Stimulated activated CD8-positive, alpha-beta memory T cell treated with anti-CD3 and anti-CD28 coated beads, Interleukin-4, amount 100 ng/mL, for 24 hours (primary cell): Measurements from ENCODE around the gene CHCHD10.
A peak's percentile ranks its signal among the peaks of the same experiment; 100 is the strongest.

ENCODE experiments used
- DNase-seq: peaks from one replicate; pipeline ENCODE4 v3.0.0-alpha.2; 2020; ENCODE audit warnings: low read depth

Gene CHCHD10

DNA sequence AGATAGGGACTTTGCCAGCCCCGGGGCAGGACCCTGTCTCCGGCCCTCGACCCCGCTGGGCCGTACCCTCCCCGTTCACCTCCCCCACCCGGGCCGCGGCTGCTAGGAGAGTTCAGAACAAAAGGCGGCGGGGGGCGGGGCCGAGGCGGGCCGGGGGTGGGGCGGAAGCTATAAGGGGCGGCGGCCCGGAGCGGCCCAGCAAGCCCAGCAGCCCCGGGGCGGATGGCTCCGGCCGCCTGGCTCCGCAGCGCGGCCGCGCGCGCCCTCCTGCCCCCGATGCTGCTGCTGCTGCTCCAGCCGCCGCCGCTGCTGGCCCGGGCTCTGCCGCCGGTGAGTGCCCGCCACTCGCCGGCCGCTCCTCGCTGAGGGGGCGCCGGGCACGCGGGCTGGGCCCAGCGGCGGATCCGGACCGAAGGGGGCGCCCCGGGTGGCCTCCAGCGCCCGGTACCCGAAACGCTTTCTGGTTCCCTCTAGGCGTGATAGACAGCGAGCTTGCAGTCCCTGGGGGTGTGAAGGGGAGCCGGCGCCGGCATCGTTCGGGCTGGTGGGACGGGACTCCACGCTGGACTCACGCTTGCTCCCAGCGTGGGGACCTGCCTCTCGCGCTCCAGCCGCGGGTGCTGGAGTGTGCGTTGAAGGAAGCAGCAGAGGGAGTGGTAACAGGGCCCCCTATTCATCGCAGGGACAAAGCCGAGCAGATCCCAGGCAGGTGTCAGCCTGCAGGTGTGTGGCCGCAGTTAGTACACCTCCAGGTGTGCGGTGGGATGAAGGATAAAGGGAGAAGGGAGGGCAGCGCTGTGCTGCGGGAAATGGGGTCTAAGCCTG, 5.1 kb upstream of the CHCHD10 start, which contains the start of gene MMP11:
MMP11 (plus strand) TSS at position 201 of the 825 bp plus-strand sequence; CDS start at position 223, 22 bp downstream.
- peak; percentile 39 for DNase-seq

DNA sequence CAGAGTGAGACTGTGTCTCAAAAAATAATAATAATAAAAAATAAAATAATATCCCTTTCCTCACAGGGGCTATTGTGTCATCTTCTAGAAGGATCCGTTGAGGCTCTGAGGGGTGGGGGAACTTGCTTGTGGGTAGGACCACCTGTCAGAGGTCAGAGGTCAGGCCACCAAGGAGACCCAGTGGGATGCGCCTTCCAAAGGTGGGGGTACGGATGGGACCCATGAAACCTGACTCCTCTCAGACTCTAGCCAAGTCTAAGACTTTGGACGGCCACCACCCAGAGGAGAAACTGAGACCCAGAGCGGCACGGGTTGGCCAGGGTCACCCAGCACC, 4.5 kb upstream of the CHCHD10 start:
- no peak for DNase-seq

DNA sequence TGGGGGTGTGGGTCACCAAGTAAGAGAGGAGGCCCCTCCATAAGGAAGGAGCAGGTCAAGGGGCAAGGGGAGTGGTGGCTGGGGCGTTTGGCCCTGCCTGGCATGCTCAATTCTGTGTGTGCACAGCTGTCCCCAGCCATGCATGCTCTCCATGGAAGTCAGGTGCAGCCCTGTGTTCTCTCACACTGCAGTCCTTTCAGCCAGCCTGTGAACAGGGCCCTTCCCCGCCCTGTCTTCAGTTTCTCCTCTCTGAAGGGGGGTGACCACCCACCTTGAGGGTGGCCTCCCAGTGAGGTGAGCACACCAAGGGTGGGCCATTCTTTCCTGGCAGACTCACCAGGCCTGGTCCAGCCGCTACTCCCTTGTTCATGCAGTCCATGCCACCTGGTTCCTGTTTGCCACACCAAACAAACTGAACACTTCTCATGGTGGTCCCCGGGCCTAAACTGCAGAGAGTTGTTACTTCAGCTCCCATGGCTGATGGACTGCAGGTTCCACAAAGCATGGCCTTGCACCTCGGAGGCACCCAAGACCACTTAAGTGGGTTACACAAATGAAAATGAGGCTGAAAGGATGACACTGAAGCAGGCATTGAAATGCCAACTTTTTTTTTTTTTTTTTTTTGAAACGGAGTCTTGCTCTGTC, 1.7 kb upstream of the CHCHD10 start:
- DNase-seq: no peak

DNA sequence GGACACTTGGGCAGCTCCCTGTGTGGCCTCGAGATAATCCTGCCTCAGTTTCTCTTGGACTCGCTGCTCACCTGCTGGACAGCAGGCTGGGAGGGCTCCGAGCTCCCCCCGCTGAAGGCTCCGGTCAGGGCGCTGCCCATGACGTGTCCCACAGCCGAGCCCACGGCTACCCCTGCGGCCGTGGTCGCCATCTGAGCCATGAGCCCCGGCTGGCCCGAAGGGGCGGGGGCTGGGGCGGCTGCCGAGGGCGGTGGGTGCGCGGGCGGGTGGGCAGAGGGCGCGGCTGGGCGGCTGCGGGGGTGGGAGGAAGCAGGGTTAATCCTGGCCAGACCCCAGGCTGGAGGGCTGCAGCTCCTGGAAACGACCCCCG, 484 bp downstream of the CHCHD10 start:
- no peak for DNase-seq

DNA sequence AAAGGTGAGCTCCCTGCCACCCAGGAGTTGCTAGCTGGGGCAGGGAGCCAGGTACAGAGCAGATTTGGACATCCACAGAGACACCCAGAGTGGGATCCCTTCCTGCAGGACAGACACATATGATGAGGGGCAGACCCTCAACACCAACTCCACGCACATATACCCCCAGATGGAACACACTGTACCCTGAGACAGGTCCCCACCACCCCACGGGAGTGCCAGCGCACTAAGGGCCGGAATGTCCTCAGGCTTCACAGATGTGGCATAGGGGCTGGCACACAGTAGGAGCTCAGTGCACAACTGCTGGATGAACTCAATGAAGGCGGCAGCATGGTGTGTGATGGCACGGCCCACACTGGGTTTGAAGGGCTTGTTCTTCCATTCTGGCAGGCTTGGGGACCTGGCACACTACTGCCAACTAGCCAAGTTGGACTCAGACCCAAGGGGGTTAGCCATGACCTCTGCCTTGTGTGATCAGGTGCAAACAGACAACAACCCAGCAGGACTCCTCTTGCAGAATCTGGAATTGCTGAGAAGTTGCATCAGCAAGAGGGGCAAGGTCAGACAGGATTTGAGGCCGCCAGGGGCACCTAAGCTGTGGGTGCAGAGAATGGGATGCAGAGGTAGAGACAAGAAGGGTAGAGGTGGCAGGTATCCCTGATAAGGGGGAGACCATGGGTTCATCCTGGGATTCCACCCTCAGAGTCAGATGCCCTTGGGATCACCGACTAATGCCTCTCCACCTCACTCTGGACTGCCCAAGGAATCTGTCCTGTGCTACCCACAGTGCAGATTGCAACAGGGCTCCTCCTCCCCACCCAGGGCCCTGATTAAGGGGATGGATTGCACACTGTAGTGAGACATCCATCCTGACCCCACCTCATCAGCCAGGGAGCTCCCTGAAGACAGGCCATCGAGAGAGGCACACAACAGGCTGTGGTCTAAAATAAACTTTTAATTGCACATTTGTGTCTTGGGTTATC, 2.6 kb downstream of the CHCHD10 start:
- DNase-seq: no peak

DNA sequence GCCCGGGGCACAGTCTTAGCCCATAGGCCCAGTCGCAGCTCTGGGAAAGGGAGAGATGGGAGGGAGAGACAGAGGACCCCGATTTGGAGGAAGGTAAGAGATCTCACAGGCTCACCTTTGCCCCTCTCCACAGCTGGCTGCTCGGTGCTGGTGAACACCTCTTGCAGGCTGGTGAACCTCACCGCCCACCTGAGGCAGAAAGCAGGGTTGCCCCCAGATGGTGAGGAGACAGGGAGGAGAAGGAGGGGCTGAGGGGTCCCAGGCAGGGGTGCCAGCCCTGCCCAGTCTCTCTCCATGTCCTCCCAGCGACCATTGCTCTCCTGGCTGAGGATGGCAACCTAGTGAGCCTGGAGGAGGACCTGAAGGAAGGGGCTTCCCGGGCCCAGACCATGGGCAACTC, 3.8 kb downstream of the CHCHD10 start:
- DNase-seq: no peak

DNA sequence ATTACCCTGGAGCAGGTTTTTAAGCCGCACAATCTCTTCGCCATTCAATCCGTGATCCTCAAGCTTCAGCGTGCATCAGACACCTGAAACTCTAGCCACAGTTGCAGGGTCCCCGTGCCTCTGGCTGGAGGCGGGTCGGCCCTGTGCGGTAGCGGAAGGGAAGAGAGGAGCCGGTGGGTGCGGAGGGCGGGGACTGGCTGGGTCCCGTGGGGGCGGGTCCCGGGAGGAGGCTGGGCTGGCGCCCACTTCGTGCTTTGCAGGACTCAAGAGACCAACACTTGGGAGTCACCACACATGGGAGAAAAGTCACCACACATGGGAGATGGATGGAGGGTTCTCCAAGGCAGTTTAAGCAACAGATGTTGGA, 4.2 kb downstream of the CHCHD10 start:
- peak; percentile 49 for DNase-seq

DNA sequence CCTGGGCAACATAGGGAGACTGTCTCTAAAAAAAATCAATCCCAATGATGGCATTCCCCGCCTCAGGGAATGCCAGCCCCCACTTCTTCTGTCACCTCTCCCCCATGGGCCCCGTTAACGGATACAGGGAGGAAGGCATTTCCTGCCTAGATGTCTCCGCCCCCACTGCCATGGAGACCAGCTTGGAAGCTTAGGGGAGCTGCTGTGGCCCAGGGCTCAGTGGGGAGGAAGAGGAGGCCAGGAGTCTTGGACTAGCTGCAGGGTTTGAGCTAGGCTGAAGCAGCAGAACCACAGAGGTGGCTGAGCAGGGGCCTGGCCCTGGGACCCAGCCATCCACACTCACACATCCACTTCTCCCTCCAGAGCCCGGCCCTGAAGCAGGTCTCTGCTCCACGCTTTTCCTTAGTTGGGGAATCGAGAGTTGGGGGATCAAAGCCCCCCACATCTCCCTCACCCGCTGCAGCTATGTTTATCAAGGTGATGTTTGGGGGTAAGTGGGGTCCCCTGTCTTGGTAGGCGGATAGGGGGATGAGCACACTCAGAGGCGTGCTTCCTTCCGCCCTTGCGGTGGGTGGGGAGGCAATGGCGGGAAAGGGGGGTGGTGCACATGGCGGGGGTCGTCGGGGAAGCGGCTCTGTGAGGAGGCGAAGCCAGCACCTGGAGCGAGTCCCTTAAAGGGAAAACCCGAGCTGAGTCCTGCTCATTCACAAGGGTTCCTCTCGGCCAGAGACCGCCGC, 4.8 kb downstream of the CHCHD10 start, which contains the start of gene C22orf15:
C22orf15 (plus strand) TSS at position 149 of the 737 bp plus-strand sequence; CDS start at position 466, 317 bp downstream.
- no peak for DNase-seq

DNA sequence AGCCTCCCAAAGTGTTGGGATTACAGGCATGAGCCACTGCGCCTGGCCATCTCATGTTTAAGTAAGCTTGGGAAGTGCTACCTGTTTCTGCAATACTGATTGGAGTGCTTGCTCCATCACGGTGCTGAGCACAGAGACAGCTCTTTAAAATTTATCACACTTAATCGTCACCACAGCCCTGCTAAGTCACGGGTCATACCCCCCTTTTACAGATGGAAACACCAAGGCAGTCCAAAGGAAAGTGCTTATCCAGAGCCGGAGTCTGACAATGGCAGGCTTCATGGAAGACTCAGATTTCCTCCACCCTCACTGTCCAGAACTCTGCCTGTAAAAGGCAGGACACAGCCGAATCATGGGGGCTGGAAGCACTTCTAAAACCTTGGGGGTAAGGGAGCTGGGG, 7.7 kb downstream of the CHCHD10 start:
- DNase-seq: no peak

DNA sequence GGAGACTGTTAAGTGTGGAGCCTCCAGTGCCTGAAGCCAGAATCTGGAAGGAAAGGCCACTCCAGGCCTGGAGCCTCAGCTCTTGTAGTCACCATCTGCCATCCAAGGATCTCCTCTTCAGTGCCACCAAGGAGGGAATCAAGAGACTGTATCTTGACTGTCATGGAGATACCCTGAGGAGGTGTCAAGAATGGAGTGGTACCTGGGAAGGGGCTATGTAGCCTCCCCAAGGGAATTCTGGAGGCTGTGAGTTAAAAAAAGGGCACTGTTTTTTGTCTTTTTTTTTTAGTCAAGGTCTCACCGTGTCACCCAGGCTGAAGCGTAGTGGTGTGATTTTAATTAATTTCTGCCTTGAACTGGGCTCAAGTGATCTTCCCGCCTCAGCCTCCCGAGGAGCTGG, 8.2 kb downstream of the CHCHD10 start:
- DNase-seq: no peak

DNA sequence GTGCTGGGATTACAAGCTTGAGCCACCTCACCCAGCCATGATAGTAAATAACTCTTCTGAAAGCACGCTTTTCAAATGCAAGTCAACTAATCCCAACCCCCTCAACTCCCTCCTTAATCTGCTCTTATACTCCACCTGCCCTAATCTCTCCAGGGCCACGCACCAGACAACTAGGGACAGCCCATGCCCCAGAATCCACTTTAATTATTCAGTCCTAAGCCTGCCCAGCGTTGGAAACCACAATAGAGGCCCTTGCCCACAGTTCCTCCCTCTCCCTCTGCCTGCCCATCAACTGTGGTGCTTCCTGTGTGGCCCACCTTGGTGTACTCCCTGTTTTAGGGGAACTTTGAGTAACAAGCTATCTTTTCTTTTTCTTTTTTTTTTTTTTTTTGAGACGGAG, 10.9 kb downstream of the CHCHD10 start:
- DNase-seq: no peak

DNA sequence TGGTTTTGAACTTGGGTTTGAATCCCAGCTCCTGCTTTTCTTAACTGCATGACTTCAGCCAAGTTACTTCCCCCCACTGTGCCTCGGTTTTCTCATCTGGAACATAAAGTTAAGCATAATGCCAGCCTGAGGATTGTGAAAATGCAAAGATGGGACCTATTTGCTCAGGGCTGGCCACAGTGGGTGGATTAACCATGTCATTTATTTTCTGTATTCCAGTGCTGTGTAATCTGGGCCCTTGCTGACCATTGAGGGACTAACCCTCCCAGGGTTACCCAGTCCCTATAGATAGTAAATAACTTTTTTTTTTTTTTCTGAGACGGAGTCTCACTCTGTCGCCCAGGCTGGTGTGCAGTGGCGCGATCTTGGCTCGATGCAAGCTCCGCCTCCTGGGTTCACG, 12.1 kb downstream of the CHCHD10 start:
- no peak for DNase-seq

DNA sequence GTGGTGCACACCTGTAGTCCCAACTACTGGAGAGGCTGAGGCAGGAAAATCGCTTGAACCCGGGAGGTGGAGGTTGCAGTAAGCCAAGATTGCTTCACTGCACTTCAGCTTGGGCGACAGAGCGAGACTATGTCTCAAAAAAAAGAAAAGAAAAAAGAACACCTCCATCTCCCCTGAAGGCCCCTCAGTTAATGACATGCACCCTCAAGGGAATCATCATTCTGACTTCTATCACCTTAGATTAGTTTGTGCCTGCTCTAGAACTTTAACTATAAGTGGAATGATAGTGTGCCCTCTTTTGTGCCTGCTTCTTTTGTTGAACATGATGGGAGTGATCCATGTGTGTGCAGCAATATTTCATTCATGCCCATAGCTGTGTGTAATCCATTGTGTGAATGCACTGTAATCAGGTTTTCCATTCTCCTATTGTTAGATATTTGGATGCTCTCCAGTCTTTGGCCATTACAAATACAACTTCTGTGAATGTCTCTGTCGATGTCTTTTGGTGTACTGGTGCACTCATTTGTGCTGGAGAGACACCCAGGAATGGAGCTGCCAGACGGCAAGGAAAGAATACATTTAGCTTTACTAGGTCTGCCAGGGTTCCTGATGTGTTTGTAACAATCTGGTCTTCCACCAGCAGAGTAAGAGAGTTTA, 12.7 kb downstream of the CHCHD10 start:
- no peak for DNase-seq

DNA sequence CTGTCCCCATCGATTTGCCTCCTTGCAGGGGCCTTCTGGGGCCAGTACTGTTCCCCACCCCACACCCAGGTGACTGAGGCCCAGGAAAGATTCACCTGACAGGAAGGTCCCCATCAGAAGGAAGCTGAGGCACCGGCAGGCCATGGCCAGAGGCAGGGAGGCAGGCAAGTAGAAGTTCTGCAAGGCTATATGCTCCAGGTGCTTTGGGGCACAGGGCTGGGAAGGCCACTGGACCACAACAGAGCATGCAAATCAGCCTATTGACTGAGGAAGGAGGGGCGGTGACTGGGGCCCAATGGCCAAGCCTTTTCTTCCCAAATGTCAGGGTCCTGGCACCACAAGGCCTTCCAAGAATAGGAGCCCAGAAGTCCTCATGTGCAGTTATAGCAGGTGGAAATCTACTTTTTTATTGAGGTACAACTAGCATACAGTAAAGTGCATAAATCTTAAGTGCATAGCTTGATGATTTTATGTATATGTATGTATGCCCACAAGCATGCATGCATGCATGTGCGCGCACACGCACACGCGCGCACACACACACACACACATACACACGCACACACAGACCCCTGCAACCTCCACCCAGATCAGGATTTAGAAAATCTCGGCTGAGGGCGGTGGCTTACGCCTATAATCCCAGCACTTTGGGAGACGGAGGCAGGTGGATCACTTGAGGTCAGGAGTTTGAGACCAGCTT, 13.4 kb downstream of the CHCHD10 start, which contains the start of gene VPREB3:
VPREB3 (minus strand) TSS at position 206 of the 700 bp plus-strand sequence; CDS start at position 144, 62 bp downstream.
- DNase-seq: no peak

DNA sequence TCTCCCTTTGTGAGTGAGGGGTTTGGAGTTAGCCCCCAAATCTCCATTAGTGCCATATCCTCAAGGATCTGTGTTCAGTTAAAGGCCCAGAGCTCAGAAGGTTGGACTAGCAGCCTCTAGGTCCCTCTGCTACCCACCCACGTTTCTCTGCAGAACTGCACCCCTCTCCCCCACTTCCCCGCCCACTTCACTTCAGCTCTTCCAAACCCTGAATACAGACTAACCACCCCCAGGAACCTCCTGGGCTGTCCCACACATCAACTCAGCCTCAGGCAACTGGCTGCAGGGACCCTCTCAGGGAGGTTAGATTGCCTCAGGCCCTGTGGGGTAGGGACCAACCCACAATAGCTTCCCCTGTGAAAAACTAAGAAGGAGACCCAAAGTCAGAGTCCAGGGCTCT, 14.4 kb downstream of the CHCHD10 start:
- no peak for DNase-seq

DNA sequence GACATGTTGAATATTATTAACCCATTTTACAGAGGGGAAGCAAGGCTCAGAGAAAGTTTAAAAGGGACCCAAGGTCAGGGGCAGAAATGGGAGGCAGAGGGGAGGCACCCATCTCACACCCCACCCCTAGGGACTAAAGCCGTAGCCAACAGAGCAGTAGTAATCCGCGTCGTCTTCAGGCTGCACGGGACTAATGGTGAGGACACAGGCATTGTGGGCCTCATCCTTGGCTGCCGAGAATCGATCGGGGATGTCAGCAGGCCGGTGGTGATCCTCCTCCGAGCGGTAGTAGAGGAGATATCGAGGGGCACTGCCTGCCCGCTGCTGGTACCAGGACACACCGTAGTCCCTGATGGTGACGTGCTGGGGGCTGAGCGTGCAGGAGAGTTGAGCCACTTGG, 15.0 kb downstream of the CHCHD10 start:
- DNase-seq: no peak

DNA sequence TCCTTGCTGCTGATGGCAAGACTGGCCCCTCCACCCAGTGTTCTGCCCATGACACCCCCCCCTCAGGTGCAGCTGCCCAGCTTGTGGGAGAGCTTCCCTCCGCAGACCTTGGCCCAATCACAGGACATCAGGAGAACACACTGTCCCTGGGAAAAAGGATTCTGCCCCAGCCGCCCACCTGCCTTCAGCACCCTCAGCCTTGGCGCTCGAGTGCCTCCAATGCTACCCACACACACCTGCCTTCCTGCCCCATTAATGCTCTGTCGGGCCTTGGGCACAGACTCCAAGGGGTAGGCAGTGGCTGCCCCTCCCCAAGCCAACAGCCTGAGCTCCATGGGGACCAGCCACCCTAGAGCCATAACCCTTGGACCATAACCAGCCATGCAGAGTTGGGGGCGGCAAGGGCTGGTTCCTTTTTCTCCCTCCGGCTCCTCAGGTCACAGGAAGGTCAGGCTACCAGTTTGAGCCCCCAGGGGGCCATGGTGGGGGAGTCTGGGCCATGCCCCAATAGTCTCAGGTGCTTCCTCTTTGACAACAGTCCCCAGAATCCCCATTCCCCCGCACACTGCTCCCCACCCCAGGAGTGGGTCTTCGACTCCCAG, 15.6 kb downstream of the CHCHD10 start:
- DNase-seq: no peak

DNA sequence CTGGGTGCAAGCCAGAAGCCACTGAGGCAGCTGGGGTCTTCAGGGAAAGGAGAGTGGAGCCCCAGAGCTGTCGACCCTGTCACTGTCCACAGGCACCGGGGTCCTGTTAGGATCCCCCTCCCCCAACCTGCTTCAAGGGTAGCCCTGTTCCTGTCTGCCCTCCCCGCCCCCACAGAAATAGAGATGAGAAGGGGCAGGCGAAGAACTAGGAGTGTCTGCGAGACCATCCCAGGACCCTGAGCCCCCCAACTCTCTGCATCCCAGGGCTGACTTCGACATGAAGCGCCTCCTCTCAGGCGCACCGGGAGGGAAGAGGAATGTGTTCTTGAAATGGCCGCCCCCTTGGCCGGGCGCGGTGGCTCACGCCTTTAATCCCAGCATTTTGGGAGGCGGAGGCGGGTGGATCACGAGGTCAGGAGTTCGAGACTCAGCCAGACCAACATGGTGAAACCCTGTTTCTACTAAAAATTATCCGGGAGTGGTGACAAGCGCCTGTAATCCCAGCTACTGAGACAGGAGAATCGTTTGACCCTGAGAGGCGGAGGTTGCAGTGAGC, 16.3 kb downstream of the CHCHD10 start:
- DNase-seq: no peak

DNA sequence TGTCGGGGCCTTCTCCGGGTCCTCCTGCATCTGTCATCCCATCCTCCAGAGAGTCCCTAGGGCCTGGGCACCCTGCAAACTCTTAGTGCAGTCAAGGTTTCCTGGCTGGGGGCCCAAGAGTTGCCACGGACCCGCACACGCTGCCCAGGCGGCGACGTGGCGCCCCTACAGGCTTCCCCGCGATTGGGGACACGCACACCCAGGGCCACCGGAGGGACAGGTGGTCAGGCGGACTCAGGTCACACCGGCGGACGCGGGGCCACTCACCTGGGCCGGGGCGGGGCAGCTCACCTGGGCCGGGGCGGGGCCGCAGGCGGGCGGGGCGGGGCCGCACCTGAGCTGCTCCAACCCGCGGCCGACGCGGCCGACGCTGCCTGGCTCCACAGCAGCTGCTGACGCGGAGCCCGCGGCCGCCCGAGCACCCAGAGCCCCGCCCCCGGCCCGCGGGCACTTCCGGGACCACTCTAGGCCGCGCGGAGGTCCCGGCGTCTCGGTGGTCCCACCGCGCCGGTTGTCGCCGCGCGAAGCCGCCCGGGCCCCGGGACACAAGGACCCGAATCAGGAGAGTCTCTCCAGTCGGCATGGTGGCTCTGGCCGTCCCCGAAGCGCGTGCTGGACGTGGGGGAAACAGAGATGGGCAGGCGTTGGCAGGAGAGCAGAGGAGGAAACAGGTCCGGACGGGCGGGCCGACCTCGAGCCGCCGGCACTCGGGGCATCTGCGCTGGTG, 16.9 kb downstream of the CHCHD10 start, which contains the start of gene ZNF70:
ZNF70 (minus strand) TSS at position 399 of the 727 bp plus-strand sequence. CDS start 5,972 bp downstream, outside the sequence.
- DNase-seq: peak; percentile 81
